Measurements from ENCODE around the gene ARHGEF33. TPM values are rescaled to one million over a fixed set of nuclear protein-coding genes. Genes with fewer than 3 reads are reported as not detected.

Gene ARHGEF33
- total RNA-seq, 1 donor: 0.72 TPM

DNA sequence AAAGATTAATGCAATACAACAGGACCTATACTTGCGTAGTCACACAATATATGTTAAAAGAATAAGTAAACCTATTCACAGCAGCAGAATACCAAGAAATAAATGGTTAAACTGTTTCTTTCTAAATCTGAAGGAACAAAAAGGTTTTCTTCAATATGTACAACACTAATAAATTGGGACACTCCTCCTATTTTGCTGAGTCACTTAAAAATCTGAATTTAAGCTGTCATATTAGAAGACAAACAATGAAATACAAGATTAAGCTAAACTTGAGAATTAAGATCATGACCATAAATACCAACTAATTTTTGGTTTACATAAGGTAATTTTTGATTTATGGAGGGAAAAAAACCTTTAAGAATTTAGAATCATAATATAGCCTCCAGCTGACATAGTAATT, 92.8 kb downstream of the ARHGEF33 start:
- no peaks in the 10 kb centered on the region for H3K4me1 ChIP-seq (ENCODE audit: insufficient read depth, low read length)
- H4K20me1 ChIP-seq (ENCODE audit: insufficient read depth, low read length): no peaks in the 10 kb centered on the region
- H3K9me3 ChIP-seq (ENCODE audit: low read depth, low read length): no peaks in the 10 kb centered on the region
- no peak overlapping the region for H2AFZ ChIP-seq (ENCODE audit: low read length)
- H3K79me2 ChIP-seq (ENCODE audit: insufficient read depth, low read length): no peaks in the 10 kb centered on the region
- H3K4me3 ChIP-seq (ENCODE audit: insufficient read depth, low read length): no peak overlapping the region
- no peak for DNase-seq (ENCODE audit: insufficient read length, low spot score, missing footprints)
- no peak overlapping the region for H3K4me2 ChIP-seq (ENCODE audit: insufficient read depth, low read length)
- peaks cover 26% of the 10 kb centered on the region for H3K36me3 ChIP-seq (ENCODE audit: insufficient read depth, low read length)
- H3K27ac ChIP-seq (ENCODE audit: low read depth, low read length): no peak overlapping the region
- H3K27me3 ChIP-seq (ENCODE audit: insufficient read depth, low read length): no peaks in the 10 kb centered on the region
- TF ChIP-seq, protein P1, sequence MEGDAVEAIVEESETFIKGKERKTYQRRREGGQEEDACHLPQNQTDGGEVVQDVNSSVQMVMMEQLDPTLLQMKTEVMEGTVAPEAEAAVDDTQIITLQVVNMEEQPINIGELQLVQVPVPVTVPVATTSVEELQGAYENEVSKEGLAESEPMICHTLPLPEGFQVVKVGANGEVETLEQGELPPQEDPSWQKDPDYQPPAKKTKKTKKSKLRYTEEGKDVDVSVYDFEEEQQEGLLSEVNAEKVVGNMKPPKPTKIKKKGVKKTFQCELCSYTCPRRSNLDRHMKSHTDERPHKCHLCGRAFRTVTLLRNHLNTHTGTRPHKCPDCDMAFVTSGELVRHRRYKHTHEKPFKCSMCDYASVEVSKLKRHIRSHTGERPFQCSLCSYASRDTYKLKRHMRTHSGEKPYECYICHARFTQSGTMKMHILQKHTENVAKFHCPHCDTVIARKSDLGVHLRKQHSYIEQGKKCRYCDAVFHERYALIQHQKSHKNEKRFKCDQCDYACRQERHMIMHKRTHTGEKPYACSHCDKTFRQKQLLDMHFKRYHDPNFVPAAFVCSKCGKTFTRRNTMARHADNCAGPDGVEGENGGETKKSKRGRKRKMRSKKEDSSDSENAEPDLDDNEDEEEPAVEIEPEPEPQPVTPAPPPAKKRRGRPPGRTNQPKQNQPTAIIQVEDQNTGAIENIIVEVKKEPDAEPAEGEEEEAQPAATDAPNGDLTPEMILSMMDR (IDR thresholded peaks at IDR 0.05; ENCODE audit: extremely low read depth, low read depth, low read length): no peak

DNA sequence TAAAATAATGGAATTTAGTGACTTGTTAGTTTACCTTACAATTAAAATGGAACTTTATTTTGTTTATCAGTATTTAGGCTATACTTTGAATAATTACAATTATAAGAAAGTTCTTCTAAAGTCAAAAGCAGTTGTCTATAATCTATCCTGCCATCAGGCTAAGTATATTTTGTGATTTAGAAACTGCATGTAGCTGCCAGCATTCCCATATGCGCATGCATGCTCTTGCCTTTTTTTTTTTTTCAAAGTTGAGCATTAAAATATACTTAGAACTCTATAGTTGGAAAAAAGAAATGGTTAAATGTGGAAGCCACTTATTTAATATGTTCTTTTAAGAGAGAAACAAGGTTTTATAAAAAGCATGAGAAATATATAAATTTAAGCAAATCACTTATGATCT, 99.0 kb downstream of the ARHGEF33 start:
- Histone ChIP-seq H3K4me2 (ENCODE audit: insufficient read depth, low read length) (no peak overlapping the region), H3K79me2 (ENCODE audit: insufficient read depth, low read length) (no peaks in the 10 kb centered on the region), H3K27ac (ENCODE audit: low read depth, low read length) (no peak overlapping the region), H4K20me1 (ENCODE audit: insufficient read depth, low read length) (no peaks in the 10 kb centered on the region), H3K9me3 (ENCODE audit: low read depth, low read length) (no peaks in the 10 kb centered on the region), H3K36me3 (ENCODE audit: insufficient read depth, low read length) (peaks cover 28% of the 10 kb centered on the region), H3K27me3 (ENCODE audit: insufficient read depth, low read length) (no peaks in the 10 kb centered on the region), H3K4me1 (ENCODE audit: insufficient read depth, low read length) (no peaks in the 10 kb centered on the region), H2AFZ (ENCODE audit: low read length) (no peak overlapping the region), H3K4me3 (ENCODE audit: insufficient read depth, low read length) (no peak overlapping the region)
- no peak for DNase-seq (ENCODE audit: insufficient read length, low spot score, missing footprints)
- TF ChIP-seq, protein P1 (IDR thresholded peaks at IDR 0.05; ENCODE audit: extremely low read depth, low read depth, low read length): no peak

DNA sequence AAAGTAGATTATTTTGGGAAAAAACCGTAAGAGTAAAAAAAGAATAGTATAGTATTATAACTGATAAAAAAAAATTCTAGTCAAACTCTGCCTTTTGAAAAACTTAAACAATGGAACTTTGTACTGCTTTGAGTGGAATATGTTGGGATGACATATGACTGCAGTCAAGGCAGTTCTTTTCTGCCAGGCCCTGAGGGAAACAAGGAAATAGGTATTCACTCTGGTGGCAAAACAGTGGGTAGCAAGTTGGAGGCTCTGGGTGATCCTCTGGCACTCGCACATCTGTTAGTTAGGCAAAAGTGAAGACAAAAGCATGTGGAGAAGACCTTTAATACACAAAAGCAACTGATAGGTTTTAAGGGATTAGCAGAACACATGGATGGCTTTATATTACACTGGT, 102.2 kb downstream of the ARHGEF33 start:
- Histone ChIP-seq H4K20me1 (ENCODE audit: insufficient read depth, low read length) (no peaks in the 10 kb centered on the region), H3K4me3 (ENCODE audit: insufficient read depth, low read length) (no peak overlapping the region), H2AFZ (ENCODE audit: low read length) (no peak overlapping the region), H3K79me2 (ENCODE audit: insufficient read depth, low read length) (no peaks in the 10 kb centered on the region), H3K27ac (ENCODE audit: low read depth, low read length) (no peak overlapping the region), H3K4me1 (ENCODE audit: insufficient read depth, low read length) (no peaks in the 10 kb centered on the region), H3K4me2 (ENCODE audit: insufficient read depth, low read length) (no peak overlapping the region), H3K27me3 (ENCODE audit: insufficient read depth, low read length) (no peaks in the 10 kb centered on the region), H3K36me3 (ENCODE audit: insufficient read depth, low read length) (peaks cover 30% of the 10 kb centered on the region), H3K9me3 (ENCODE audit: low read depth, low read length) (no peaks in the 10 kb centered on the region)
- TF ChIP-seq, protein P1 (IDR thresholded peaks at IDR 0.05; ENCODE audit: extremely low read depth, low read depth, low read length): no peak
- no peak for DNase-seq (ENCODE audit: insufficient read length, low spot score, missing footprints)

DNA sequence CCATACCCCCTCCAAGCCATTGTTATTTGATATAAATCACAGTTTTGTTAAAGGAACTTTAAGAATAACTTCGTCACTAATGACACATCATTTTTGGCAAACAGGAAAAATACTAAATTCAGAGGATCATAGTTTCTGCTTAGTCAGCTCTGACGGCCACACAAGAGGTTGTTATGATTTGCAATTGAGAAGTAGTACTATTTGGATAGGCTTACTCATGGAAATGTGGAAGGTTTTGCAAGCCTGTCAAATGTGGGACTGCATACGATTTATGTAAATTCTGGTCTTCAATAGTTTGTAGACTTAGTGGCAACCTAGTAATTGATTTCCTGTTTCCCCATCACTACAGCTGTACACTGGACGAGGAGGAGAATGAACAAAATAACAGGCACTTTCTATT, 108.1 kb downstream of the ARHGEF33 start:
- no peak overlapping the region for H3K4me3 ChIP-seq (ENCODE audit: insufficient read depth, low read length)
- peak; percentile 92 for DNase-seq (ENCODE audit: insufficient read length, low spot score, missing footprints)
- no peaks in the 10 kb centered on the region for H3K79me2 ChIP-seq (ENCODE audit: insufficient read depth, low read length)
- no peak overlapping the region for H2AFZ ChIP-seq (ENCODE audit: low read length)
- H3K9me3 ChIP-seq (ENCODE audit: low read depth, low read length): no peaks in the 10 kb centered on the region
- no peaks in the 10 kb centered on the region for H4K20me1 ChIP-seq (ENCODE audit: insufficient read depth, low read length)
- H3K36me3 ChIP-seq (ENCODE audit: insufficient read depth, low read length): peaks cover 30% of the 10 kb centered on the region
- TF ChIP-seq, protein P1 (IDR thresholded peaks at IDR 0.05; ENCODE audit: extremely low read depth, low read depth, low read length): no peak
- peak overlapping the region; percentile 6 for H3K4me2 ChIP-seq (ENCODE audit: insufficient read depth, low read length)
- H3K27me3 ChIP-seq (ENCODE audit: insufficient read depth, low read length): no peaks in the 10 kb centered on the region
- H3K4me1 ChIP-seq (ENCODE audit: insufficient read depth, low read length): peaks cover 11% of the 10 kb centered on the region
- H3K27ac ChIP-seq (ENCODE audit: low read depth, low read length): peak overlapping the region; percentile 45

Measured in osteoblast (primary cell).